Measurements from ENCODE around the gene AFAP1.

Gene AFAP1

DNA sequence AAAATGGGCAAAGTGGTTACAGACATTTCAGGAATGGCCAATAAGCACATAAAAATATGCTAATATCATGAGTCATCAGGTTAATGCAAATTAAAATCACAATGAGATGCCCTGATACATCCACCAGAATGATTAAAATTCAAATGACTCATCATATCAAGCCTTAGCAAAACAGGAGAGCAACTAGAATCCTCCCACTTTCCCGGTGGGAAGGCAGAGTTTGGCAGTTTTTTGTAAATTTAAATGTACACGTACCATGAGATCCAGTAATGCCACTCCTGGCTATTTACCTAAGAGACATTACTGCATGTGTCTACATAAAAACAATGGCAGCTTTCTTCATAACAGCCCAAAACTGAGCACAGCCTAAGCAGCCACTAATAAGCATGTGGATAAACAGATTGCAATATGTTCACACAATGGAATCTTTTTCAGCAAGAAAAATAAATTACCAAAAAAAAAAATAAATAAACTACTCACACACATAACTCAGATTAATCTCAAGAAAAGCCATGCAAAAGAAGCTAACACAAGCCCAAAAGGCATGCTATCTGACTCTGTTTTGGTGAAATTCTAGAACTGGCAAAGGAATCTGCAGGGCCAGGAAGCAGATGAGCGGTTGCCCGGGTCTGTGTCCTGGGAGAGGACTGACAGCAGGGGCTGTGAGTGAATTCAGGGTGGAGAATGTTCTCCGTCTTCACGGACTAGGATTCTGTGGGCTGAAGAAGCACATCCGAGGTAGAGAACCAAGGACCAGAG is 48.8 kb downstream of the AFAP1 start:
- no peak for DNase-seq

DNA sequence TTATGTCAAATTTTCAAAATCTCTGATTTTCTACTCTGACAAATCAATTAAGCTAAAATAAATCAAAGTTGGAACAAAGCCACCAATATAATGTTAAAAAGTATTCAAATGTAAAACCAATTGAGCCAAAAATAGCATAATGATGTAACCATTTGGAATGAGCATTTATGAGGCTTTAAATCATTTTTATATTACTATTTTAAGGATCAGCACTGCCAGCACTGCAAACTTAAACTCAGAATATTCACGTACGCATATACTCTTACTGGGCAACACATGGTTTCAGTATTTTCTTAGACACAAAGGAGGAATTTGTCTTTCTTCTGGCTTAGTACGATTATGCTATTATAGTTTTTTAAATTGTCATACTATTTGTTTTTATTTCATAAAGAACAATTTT is 52.2 kb downstream of the AFAP1 start:
- no peak for DNase-seq

DNA sequence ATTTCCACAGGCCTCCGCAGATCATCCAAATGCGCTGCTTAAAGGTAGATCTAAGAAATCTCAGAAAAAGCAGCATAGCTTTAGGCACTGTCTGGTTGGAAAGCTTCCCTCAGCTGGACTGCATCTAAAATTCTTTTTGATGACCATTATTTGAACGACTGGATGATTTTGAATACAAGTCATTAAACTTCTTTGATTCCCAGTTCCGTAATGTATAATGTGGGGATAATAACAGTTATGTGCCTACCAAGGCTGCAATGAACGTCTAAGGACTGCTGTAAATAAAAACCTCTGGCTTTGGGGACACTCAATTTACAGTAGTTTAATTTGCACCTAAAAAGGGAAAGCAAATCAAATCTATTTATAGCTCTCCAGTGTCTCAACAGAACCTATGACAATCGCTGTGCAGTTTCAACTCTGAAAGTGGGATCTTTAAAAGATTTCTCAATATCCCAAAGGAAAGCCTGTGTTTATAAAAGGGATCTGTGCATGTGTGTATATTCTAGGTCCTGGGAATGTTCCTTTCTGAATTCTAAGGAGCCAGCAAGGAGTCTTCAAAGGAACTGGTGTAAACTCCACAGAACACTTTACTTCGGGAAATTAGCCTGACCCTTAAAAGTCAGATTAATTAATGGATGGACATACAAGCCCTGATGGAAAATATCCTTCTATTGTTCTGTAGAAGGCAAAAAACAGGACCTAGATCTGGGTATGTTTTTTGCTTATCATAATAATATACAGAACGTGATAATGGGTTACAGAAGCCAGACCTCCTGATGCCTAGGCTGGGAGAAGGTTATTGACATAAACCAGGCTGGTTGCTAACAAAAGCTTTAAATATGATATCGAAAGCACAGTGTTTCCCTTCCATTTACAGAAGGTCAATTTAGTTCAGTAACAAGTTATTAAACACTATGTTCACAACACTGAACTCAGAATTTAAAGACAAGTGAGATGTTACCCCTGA is 53.4 kb downstream of the AFAP1 start:
- no peak for DNase-seq

- DNase-seq = no peak
Measured at GRCh38 chr4:7885216-7886006, 54.2 kb downstream of the AFAP1 start.

DNA sequence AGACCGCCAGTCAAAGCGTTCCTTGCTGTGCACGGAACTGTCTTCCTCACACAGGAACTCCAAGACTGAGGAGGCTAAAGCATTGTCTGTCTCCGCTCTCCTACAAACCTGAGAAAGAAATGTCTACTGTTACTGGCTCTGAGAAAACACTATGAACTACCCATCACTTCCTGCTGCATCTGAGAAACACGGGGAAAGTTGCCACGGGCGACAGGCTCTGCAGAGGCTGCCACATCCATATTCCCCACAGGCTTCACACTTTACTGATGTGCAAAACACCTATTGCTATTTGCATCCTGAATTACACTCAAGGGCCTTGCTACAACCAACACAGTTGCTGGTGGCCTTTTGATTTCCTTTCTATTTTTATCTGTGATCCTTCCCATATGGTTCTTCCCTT is 59.0 kb downstream of the AFAP1 start:
- no peak for DNase-seq

DNA sequence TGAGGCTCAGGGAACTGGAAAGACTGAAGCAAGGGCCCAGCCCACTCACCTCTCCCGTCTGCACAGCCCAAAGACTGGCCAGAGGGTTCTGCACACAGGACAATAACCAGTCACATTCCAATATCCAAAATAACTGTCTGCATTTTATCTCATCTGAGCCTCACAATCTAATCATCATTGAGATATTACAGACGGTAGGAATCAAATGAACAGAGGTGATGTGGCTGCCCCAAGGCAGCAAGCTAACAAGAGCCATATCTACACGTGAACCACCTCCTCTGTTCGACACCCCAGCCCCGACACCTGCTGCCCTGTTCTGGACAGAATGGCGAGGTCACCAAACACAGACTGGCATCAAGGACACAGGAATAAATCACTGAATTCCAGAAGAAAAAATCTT is 60.5 kb downstream of the AFAP1 start:
- DNase-seq = no peak

GRCh38 chr4:7878323-7878722 is 61.3 kb downstream of the AFAP1 start:
- no peak for DNase-seq

GRCh38 chr4:7877176-7877575 is 62.5 kb downstream of the AFAP1 start:
- DNase-seq = no peak

DNA sequence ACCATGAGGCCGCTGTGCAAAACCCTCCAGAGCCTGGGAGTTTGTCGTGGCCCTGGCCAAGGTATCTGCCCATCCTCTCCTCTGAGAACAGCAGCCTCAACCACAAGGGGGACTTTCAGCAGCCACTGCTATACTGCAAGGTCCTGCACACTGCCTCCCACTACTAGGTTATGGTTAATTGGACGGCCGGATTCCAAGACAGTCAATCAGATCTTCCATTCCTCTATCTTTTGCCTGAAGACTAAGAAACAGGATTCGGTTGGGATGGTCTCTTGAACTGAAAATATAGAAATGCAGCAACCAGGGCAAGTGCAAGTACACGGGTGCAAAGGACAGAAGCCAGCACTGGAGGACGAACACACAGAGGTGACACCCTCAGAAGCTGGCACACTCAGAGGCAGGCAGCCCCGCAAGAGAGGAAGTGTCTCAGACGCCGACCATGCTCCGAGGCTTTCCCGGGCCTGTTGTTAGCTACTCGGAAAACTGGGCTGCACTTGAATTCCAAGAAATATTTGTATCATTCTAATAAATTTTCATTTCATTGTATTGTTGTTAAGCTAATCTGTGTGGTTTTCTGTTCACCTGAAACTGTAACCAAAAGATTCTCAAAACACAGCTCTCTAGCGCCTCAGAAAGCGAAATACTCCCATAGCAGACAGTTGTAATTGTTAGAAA is 63.3 kb downstream of the AFAP1 start:
- DNase-seq = no peak

- DNase-seq = no peak
Measured at GRCh38 chr4:7874838-7875237, 64.8 kb downstream of the AFAP1 start.

GRCh38 chr4:7873881-7874280 is 65.8 kb downstream of the AFAP1 start:
- no peak for DNase-seq

DNA sequence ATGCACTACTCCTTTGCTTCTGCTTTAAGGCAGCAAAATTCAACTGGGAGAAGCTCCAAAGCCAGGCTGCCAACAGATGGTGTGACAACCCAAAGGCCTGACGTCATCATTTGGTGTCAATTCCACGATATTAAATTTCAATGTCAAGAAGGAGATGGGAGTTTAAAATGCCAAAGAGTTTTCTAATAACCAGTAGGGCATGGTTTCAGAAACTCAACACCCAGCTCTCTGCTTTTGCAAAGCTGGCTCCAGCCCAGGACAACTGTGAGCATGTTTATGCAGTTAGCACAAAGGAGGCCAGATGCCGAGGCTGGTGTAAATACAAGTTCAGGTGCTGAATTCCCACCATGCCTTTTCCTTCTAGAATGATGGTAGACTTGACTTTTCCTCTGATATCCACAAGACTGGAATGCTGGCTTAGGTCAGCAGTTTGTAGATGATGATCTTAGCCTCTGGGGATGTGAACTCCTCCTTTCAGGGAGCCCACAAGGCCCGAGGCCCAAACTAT is 67.3 kb downstream of the AFAP1 start:
- DNase-seq = no peak

- DNase-seq = no peak
Measured at GRCh38 chr4:7871356-7871755, 68.3 kb downstream of the AFAP1 start.

DNA sequence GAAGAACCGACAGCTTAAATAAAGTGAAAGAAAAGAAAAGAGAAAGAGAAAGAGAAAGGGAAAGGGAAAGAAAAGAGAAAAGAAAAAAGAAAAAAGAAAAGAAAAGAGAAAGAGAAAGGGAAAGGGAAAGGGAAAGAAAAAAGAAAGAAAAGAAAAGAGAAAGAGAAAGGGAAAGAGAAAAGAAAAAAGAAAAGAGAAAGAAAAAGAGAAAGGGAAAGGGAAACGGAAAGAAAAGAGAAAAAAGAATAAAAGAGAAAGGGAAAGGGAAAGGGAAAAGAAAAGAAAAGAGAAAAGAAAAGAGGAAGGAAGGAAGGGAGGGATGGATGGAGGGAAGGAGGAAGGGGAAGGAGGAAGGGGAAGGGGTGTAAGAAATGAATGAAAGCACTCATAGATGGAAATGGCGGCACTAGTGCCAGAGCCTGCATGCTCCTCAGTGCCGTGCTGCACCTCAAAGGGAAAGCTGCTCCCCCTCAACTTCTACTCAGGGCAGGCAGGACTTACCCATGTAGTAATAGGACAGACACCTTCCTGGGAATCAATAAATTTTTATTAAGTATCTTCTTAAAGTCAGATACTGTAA is 70.7 kb downstream of the AFAP1 start:
- DNase-seq = no peak

- no peak for DNase-seq
Measured at GRCh38 chr4:7868436-7868775, 71.3 kb downstream of the AFAP1 start.

GRCh38 chr4:7867701-7868435 is 71.8 kb downstream of the AFAP1 start:
- no peak for DNase-seq

DNA sequence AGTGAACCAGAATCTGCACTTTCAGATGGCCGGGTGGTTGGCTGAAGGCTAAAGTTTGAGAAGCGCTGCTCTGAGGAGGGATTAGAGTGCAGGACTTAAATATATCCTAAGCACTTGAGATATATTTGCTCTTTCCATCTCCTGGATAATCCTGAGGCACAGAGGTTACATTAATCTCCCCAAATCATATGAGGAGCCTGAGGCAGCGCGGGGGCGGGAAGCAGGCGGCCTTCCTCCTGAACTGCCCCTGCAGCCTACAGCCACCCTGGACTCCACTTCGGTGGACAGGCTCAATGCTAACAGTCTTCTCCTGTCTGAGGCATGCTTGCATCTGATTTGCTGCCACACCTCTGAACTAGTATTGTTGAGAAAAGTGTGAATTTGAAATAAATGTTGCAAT is 72.5 kb downstream of the AFAP1 start:
- DNase-seq = no peak

DNA sequence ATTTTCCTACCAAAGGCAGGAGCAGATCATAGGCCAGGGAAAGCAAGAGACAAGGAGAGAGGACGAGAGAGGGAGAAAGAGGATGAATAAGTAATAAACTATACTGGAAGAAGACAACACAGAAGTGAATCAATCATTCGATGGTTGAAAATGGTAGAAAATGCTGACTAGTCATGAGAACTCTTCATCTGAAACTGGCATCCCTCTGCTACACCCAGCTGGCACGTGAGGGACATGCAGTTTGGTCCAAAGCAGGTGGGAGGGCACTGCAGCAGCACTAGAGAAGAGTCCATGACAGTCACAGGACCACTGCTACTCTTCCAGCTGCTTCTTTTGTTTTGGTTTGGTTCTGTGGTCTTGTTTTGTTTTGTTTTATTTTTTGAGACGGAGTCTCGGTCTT is 74.1 kb downstream of the AFAP1 start:
- DNase-seq = no peak

DNA sequence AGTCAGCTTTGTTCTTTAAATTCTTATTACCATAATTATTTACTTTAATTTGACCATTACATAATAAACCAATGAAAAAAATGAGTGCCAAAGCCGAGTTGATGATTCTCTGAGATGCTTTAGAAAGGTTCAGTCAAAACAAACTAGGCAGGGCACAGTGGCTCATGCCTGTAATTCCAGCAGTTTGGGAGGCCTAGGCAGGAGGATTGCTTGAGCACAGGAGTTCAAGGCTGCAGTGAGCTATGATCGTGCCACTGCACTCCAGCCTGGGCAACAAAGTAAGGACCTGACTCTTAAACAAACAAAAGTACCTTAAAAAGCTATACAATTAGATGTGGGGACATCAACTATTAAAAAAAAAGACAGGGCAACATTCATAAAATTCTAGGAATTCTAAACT is 75.0 kb downstream of the AFAP1 start:
- DNase-seq = no peak

GRCh38 chr4:7863911-7864681 is 75.6 kb downstream of the AFAP1 start:
- no peak for DNase-seq
